Epithelial cell of esophagus (primary cell): Measurements from ENCODE around the gene RFT1.

Experiments used
- DNase-seq: peaks from one replicate; pipeline ENCODE4 v3.0.0; 2010; ENCODE audit warnings: low read depth
- H3K4me3 ChIP-seq: 2 replicates; pipeline ENCODE4 v1.5.1; 2011; ENCODE audit warnings: mild to moderate bottlenecking, low read length, control low read depth
- CTCF ChIP-seq: IDR thresholded peaks from 2 replicates; pipeline ENCODE4 v1.5.1; 2011; ENCODE audit warnings: low read depth, mild to moderate bottlenecking, low read length, control low read depth, inconsistent platforms; ENCODE audit not compliant: insufficient read depth; ENCODE audit errors: missing control alignments

The RFT1 gene

GRCh38 chr3:53167418-53168174, 37.4 kb upstream of the RFT1 start:
- no peak for DNase-seq
- no peak overlapping the region for H3K4me3 ChIP-seq
- no peak for TF ChIP-seq CTCF

GRCh38 chr3:53166781-53167291, 36.6 kb upstream of the RFT1 start:
- TF ChIP-seq CTCF, result no peak
- H3K4me3 ChIP-seq, result no peak overlapping the region
- no peak for DNase-seq

GRCh38 chr3:53166206-53166605, 36.0 kb upstream of the RFT1 start:
- TF ChIP-seq CTCF, result no peak
- DNase-seq, result no peak
- no peak overlapping the region for H3K4me3 ChIP-seq

DNA sequence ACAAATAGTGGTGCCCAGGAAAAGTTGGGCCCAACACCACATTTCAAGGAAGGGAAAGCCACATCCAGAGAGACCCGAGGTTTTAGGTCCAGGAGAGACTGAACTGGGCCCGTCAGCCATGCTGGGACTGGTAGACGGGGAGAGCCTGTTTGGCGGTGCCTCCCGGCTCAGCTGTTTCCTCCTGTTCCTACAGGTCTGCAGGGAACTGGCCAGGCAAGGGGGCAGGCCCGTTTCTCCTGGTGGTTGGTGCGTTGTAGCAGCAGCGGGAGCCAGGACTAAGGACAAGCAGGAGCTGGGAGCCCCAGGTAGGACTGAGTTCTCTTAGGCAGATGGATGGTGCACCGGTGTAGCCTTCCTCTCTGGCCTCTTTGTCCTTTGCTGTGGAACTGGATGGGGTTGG, 34.7 kb upstream of the RFT1 start:
- H3K4me3 ChIP-seq, result no peak overlapping the region

DNA sequence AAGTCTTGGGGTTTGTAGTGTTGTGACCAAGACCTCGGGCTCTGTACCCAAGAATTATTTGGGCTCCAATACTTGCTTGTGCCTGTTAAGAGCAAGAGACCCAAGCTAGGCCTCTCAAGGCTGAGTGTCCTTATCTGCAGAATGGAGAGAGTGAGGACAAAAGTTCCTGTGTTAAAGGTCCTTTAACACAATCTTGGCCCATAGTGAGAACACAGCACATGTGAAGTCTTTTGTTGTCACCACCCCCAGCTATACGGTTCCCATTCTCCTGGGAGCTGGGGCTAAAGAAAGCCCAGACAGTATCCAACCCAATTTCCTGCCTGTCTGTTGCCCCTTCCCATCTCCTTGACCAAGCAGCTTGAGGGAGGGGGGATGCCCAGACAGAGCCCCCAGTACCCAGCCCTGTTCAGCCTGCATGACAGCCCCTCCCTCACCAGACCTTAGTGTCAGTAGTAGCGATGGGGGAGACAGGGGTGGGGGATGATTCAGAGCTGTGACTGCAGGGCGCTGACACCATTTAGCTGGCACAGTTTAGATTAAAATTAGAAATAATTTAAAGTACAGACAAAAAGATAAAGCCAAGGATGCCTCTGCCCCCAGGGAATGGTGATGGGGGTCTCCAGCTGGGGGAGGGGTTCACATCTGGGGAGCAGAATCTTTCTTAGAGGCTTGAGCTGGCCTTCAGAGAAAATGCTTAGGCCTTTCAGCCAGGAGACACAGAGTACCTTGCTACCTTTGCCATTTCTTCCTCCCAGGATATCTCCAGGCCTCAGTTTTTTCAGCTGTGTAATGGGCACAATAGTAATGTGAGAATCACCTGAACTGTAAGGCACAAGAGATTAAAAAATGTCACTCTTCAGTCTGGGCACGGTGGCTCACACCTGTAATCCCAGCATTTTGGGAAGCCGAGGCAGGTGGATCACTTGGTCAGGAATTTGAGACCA, 33.5 kb upstream of the RFT1 start:
- H3K4me3 ChIP-seq, result no peak overlapping the region
- no peak for TF ChIP-seq CTCF

More for the DNA sequence above, 34.7 kb upstream of the RFT1 start:
- DNase-seq, result peak; percentile 82
- TF ChIP-seq CTCF, result peak; percentile 12

DNA sequence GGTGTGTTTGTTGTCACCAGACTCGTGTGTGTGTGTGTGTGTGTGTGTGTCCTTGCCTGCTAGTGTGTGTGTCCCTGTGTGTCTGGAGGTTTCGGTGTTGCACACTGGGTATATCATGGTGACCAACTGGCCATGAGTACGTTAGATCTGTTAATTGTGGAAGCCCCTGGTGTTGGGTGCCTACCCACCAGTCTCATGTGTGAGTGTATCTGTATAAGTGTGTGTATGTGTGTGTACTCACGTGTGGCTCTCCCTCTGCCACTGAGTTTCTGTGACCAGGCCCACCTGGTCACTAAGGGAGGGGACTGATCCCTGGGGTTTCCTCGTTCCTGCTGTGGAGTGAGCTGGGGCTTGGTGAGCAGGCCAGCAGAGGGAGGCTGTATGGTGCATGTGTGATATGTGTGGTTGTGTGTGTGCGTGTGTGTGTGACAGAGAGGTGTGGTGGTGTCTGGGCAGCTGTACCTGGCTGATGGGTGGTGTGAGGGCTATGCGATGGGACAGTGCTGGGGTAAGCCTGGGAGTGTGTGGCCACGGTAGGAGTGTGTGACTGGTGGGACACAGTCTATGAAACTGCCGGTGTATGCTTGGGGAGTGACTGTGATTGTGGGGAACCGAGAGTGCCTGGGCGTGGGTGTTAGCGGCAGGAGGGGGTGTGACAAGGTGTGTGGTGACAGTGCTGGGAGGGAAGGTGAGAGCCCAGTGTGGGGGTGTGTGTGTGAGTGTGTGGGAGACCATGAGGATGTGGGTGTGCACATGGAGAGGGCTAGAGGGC, 32.6 kb upstream of the RFT1 start:
- peak; percentile 37 for DNase-seq
- peak; percentile 18 for TF ChIP-seq CTCF
- H3K4me3 ChIP-seq, result peak overlapping the region; percentile 90

More for the DNA sequence above, 33.5 kb upstream of the RFT1 start:
- DNase-seq, result no peak
